ENCODE data around the gene ROCK2.
"Not testable (repeated sequence)": the region's sequence is repeated elsewhere in the genome, so short reads cannot be mapped to it uniquely, and the experiment has no call there.

Gene ROCK2

DNA sequence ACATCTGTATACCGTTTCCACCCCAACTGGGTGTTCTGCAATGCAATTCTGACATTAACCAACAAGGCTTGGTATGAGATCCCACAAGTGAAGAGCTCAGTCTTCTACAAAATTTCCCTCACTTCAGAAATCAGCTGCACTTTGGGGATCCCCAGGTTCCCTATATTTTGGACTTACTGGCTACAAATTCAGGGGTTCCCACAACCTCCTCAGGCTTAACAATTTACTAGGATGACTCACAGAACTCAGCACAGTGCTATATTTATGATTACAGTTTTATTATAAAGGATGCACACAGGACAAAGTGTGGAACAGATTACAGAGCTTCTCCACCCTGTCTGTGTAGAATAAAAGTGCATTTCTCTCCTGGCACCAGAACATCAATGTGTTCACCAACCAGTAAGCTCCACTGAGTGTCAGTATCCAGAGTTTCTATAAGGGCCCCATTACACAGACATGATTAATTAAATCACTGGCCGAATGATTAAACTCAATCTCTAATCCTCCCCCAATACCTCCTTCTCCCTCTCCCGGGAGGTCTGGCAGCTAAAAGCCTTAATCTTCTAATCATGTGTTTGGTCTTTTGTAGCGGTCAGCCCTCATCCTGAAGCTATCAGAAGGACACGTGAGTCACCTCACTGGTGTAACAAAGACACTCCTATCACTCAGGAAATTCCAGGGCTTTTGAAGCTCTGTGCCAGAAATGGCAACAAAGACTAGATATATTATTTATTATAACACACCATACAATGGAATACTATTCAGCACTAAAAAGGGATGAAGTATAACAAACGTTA lies 104.6 kb downstream of the ROCK2 start:
- TF ChIP-seq, protein P1, sequence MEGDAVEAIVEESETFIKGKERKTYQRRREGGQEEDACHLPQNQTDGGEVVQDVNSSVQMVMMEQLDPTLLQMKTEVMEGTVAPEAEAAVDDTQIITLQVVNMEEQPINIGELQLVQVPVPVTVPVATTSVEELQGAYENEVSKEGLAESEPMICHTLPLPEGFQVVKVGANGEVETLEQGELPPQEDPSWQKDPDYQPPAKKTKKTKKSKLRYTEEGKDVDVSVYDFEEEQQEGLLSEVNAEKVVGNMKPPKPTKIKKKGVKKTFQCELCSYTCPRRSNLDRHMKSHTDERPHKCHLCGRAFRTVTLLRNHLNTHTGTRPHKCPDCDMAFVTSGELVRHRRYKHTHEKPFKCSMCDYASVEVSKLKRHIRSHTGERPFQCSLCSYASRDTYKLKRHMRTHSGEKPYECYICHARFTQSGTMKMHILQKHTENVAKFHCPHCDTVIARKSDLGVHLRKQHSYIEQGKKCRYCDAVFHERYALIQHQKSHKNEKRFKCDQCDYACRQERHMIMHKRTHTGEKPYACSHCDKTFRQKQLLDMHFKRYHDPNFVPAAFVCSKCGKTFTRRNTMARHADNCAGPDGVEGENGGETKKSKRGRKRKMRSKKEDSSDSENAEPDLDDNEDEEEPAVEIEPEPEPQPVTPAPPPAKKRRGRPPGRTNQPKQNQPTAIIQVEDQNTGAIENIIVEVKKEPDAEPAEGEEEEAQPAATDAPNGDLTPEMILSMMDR (IDR thresholded peaks at IDR 0.05; ENCODE audit: borderline replicate concordance, insufficient read depth, low read depth, low read length), result no peak

DNA sequence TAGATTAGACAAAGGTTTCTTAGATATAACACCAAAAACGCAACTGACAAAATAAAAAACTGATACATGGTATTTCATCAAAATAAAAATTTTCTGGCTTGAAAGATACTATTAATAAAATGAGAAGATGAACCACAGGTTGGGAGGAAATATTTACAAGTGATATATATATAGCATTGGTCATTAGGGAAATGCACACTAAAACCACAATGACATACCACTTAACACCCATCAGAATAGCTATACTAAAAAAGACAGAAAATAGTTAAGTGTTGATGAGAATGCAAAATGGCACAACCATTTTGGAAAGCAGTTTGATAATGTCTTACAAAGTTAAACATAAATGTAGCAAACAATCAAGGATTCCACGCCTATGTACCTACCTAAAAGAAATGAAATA lies 105.3 kb downstream of the ROCK2 start:
- no peak overlapping the region for H3K4me3 ChIP-seq (ENCODE audit: low read depth, low read length)
- TF ChIP-seq, protein P1 (IDR thresholded peaks at IDR 0.05; ENCODE audit: borderline replicate concordance, insufficient read depth, low read depth, low read length), result no peak

More for the DNA sequence above, 104.6 kb downstream of the ROCK2 start:
- H3K4me3 ChIP-seq (ENCODE audit: low read depth, low read length), result no peak overlapping the region

DNA sequence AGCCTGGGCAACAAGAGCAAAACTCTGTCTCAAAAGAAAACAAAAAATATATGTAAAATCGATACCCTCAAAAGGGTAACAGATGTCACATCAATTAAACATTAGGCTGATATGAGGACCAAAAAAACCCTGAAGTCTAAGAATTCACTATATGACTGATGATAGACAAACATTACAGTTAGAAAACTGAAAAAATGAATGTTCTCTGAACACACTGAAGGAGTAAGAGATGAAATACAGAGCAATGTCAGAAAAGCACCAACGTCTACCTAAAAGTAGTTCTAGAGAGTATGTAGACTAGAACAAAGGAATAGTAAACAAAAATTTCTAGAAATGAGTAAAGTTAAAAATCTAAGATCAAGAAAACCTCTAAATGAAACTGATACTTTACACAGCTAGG lies 107.3 kb downstream of the ROCK2 start:
- no peak overlapping the region for H3K4me3 ChIP-seq (ENCODE audit: low read depth, low read length)
- TF ChIP-seq, protein P1 (IDR thresholded peaks at IDR 0.05; ENCODE audit: borderline replicate concordance, insufficient read depth, low read depth, low read length), result no peak

DNA sequence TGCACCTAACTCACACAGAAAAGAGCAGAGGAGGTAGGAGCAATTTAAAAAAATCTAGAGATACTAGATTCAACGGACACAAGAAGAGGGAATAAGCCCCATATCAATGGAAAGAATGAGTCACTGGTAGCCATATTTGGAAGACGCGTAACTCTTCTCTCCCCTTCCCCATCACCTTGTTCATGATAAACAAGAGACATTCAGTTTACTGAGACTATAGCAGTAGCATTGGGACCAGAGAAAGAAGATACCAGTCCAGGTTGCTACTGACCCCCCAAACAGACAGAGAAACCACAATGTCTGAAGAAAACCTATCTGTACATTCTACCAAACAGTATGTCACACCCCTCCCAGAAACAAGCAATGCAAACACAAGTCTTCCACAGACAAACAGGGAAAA lies 108.1 kb downstream of the ROCK2 start:
- TF ChIP-seq, protein P1 (IDR thresholded peaks at IDR 0.05; ENCODE audit: borderline replicate concordance, insufficient read depth, low read depth, low read length), result no peak
- no peak overlapping the region for H3K4me3 ChIP-seq (ENCODE audit: low read depth, low read length)

DNA sequence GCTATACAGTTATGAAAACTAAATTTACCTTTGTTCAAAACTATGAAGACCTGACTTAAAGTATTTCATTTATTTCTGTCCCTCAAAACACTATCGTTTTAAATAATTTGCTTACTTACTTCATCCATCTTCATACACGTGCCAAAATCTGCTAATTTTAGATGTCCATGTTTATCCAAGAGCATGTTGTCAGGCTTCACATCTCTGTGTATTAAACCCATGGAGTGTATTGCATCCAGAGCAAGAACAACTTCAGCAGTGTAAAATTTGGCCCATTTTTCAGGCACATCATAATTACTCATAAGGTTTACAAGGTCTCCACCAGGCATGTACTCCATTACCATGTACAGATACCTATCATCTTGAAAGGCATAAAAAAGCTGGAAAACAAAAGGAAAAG lies 108.9 kb downstream of the ROCK2 start:
- H3K4me3 ChIP-seq (ENCODE audit: low read depth, low read length), result no peak overlapping the region
- TF ChIP-seq, protein P1 (IDR thresholded peaks at IDR 0.05; ENCODE audit: borderline replicate concordance, insufficient read depth, low read depth, low read length), result no peak

DNA sequence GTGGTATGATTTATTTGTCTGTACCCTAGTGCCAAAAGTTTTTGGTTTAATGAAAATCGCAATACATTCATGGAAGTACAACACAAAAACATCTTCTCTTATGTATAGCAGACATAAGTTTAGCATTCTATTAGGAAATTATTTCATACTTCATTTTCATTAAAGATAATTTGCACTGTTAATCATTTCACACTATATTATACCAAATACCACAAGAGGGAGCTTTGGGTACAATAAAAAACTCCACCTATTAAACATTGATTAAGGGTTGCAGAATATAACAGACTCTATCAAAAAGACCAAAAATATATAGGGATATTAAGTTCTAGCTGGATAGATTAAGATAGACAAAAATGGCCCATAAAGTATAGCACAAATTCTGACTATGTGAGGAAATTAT lies 110.1 kb downstream of the ROCK2 start:
- no peak overlapping the region for H3K4me3 ChIP-seq (ENCODE audit: low read depth, low read length)
- TF ChIP-seq, protein P1 (IDR thresholded peaks at IDR 0.05; ENCODE audit: borderline replicate concordance, insufficient read depth, low read depth, low read length), result no peak

DNA sequence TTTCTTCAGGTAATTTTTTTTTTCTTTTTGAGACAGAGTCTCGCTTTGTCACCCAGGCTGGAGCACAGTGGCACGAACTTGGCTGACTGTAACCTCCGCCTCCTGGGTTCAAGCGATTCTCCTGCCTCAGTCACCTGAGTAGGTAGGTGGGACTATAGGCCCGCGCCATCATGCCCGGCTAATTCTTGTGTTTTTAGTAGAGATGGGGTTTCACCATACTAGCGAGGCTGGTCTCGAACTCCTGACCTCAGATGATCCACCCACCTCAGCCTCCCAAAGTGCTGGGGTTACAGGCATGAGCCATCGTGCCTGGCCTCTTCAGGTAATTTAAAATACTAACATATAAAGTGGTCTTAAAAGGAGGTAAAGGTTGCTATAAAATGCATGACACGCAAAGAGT lies 113.2 kb downstream of the ROCK2 start:
- H3K4me3 ChIP-seq (ENCODE audit: low read depth, low read length), result not testable (repeated sequence)
